BJ (cell line): ENCODE data around the gene KRT222. TPM values are rescaled to one million over a fixed set of nuclear protein-coding genes. Genes with fewer than 3 reads are reported as not detected.

Experiments
- CTCF ChIA-PET: fragments of 350-600 bp; formaldehyde crosslinking; extraction: SDS; loops from one replicate; lab custom pipeline; 2021; ENCODE audit warnings: antibody characterized with exemption, inconsistent platforms; lab: Yijun Ruan, JAX
- POLR2A ChIA-PET: fragments of 300-600 bp; sonication (Branson Sonifier 250); formaldehyde crosslinking; extraction: SDS; loops from one replicate; lab custom pipeline; 2021; ENCODE audit warnings: antibody characterized with exemption; lab: Charles Lee
- DNase-seq: peaks from one replicate; pipeline ENCODE4 v3.0.0-alpha.2; 2011; ENCODE audit warnings: low read depth
- H3K27me3 ChIP-seq: 2 replicates; pipeline ENCODE4 v1.6.0; 2011; ENCODE audit warnings: low read length; ENCODE audit not compliant: control insufficient read depth, insufficient read depth
- H3K36me3 ChIP-seq: 2 replicates; pipeline ENCODE4 v1.5.1; 2011; ENCODE audit warnings: low read length; ENCODE audit not compliant: control insufficient read depth, insufficient read depth
- H3K4me3 ChIP-seq: 2 replicates; pipeline ENCODE4 v1.5.1; 2011; ENCODE audit warnings: low read depth, mild to moderate bottlenecking, control low read depth, low read length
- CTCF ChIP-seq: IDR thresholded peaks from 2 replicates; pipeline ENCODE4 v1.5.1; 2011; ENCODE audit warnings: low read depth, mild to moderate bottlenecking, control low read depth, inconsistent platforms, low read length, moderate library complexity; ENCODE audit not compliant: insufficient read depth
- polyA plus RNA-seq: library from polyadenylated mRNA; depleted of rRNA; stranded (reverse); fragments of >200 nt; gene quantifications from 2 replicates; pipeline ENCODE4 v1.2.3, GENCODE V29; 2011

Gene KRT222
- polyA plus RNA-seq, 1 experiment: not detected

- TF ChIP-seq CTCF: no peak
- CTCF ChIA-PET: interaction anchor here (1.7 to 3.3 kb wide), 2 partner anchors 8 to 1051 kb away, joined by 4 to 12 read pairs; no protein-coding TSS in a partner anchor
- H3K4me3 ChIP-seq: no peak overlapping the region
- POLR2A ChIA-PET: no interaction called here
- no peaks in the 10 kb centered on the region for H3K36me3 ChIP-seq
- peaks cover 18% of the 10 kb centered on the region for H3K27me3 ChIP-seq
- DNase-seq: no peak
Observed at GRCh38 chr17:40611840-40612474, 53.0 kb downstream of the KRT222 start.

GRCh38 chr17:40610359-40610758, 54.6 kb downstream of the KRT222 start:
- DNase-seq: no peak
- ChIA-PET POLR2A (no interaction called here), CTCF (interaction anchor here (3.3 kb wide), 1 partner anchor 9 kb away, joined by 12 read pairs; no protein-coding TSS in a partner anchor)
- H3K4me3 ChIP-seq: no peak overlapping the region
- H3K36me3 ChIP-seq: no peaks in the 10 kb centered on the region
- peaks cover 20% of the 10 kb centered on the region for H3K27me3 ChIP-seq
- TF ChIP-seq CTCF: no peak

- no peak for DNase-seq
- POLR2A ChIA-PET: no interaction called here
- H3K27me3 ChIP-seq: peaks cover 18% of the 10 kb centered on the region
- TF ChIP-seq CTCF: no peak
- CTCF ChIA-PET: interaction anchor here (0.8 kb wide), 1 partner anchor 12 kb away, joined by 4 read pairs; no protein-coding TSS in a partner anchor
- H3K4me3 ChIP-seq: no peak overlapping the region
- no peaks in the 10 kb centered on the region for H3K36me3 ChIP-seq
Observed at GRCh38 chr17:40608061-40608581, 56.9 kb downstream of the KRT222 start.

GRCh38 chr17:40607641-40608040, 57.3 kb downstream of the KRT222 start:
- POLR2A ChIA-PET: no interaction called here
- DNase-seq: no peak
- H3K4me3 ChIP-seq: no peak overlapping the region
- no peaks in the 10 kb centered on the region for H3K36me3 ChIP-seq
- no peak for TF ChIP-seq CTCF
- peaks cover 17% of the 10 kb centered on the region for H3K27me3 ChIP-seq
- CTCF ChIA-PET: no interaction called here

GRCh38 chr17:40606548-40607353, 58.2 kb downstream of the KRT222 start:
- TF ChIP-seq CTCF: no peak
- no peaks in the 10 kb centered on the region for H3K36me3 ChIP-seq
- POLR2A ChIA-PET: no interaction called here
- no peak for DNase-seq
- CTCF ChIA-PET: no interaction called here
- peaks cover 15% of the 10 kb centered on the region for H3K27me3 ChIP-seq
- no peak overlapping the region for H3K4me3 ChIP-seq
